Activated naive CD8-positive, alpha-beta T cell (primary cell): ENCODE data around the gene AP2S1.
"Not testable (repeated sequence)": the region's sequence is repeated elsewhere in the genome, so short reads cannot be mapped to it uniquely, and the experiment has no call there.

Source experiments
- H3K27ac Mint-ChIP-seq: one replicate; pipeline ENCODE4 v1.8.0; 2021; ENCODE audit warnings: mixed read lengths
- H3K27me3 Mint-ChIP-seq: one replicate; pipeline ENCODE4 v1.8.0; 2021; ENCODE audit warnings: mixed read lengths
- H3K36me3 Mint-ChIP-seq: one replicate; pipeline ENCODE4 v1.8.0; 2021; ENCODE audit warnings: mixed read lengths
- H3K4me1 Mint-ChIP-seq: one replicate; pipeline ENCODE4 v1.8.0; 2021; ENCODE audit warnings: low read depth, mixed read lengths
- H3K4me3 Mint-ChIP-seq: one replicate; pipeline ENCODE4 v1.8.0; 2021; ENCODE audit warnings: mild to moderate bottlenecking, mixed read lengths
- H3K9me3 Mint-ChIP-seq: one replicate; pipeline ENCODE4 v1.8.0; 2021; ENCODE audit warnings: low read depth, mixed read lengths

AP2S1 gene

DNA sequence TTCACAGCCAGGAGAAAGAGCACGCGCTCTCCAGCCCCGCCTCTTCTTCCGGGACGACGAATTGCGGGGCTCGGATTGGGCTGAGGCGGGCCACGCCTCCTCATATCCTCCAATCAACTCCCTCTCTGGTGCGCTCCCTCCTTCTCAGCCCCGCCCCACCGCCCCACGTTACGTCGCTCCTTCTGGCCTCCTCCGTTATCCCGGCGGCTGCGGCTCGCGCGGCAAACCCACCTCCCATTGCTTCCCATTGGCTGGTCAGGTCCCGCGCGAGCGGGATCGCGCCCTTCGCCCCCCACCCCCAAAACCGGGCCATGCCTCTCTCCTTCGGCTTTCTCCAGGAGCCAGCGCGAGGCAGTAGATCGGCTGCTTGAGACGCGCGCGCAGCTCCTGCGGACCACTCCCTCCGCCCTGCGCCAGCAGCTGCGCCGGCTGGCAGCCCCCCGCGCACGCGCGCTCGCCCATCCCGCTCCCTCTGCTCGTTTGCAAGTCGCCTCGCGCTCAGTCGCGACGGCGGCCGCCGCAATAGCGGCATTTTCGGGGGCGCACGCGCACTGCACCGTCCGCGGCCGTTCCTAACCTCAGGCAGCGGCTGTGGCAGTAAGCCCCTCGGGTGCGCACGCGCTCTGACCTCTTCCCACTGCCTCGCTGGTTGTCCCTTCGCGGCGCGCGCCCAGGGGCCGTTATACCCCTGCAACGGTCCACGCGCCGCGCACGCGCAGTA, 9.6 kb upstream of the AP2S1 start:
- Mint-ChIP-seq H3K27me3 (no peaks in the 10 kb centered on the region), H3K27ac (peak overlapping the region; percentile 95), H3K4me3 (peak overlapping the region; percentile 85), H3K36me3 (peaks cover 2% of the 10 kb centered on the region), H3K4me1 (peaks cover 16% of the 10 kb centered on the region), H3K9me3 (peaks cover 3% of the 10 kb centered on the region)

DNA sequence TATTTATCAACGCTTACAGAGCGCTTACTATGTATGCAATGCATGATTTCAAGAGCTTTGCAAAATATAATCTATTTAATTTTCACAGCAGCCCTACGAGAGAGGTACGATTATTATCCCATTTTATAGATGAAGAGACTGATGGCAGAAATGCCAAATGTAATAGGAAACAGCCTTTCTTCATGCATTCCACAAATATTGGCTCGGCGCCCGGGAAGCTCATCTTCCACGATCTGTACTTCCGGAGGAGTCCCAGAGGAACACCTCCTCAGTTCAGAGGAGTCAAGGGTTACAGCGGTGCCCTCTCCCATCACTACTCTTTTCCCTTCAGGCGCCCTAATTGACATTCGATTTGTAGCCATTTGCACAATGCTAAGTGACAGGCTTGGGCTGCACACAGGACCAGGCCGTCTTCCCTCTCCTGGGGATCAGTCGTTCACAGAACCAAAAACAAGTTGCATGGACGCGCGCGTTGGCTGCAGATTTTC, 9.0 kb upstream of the AP2S1 start:
- Mint-ChIP-seq H3K27me3 (no peaks in the 10 kb centered on the region), H3K4me1 (peaks cover 16% of the 10 kb centered on the region), H3K9me3 (peaks cover 3% of the 10 kb centered on the region), H3K36me3 (peaks cover 2% of the 10 kb centered on the region), H3K27ac (peak overlapping the region; percentile 95), H3K4me3 (peak overlapping the region; percentile 85)

DNA sequence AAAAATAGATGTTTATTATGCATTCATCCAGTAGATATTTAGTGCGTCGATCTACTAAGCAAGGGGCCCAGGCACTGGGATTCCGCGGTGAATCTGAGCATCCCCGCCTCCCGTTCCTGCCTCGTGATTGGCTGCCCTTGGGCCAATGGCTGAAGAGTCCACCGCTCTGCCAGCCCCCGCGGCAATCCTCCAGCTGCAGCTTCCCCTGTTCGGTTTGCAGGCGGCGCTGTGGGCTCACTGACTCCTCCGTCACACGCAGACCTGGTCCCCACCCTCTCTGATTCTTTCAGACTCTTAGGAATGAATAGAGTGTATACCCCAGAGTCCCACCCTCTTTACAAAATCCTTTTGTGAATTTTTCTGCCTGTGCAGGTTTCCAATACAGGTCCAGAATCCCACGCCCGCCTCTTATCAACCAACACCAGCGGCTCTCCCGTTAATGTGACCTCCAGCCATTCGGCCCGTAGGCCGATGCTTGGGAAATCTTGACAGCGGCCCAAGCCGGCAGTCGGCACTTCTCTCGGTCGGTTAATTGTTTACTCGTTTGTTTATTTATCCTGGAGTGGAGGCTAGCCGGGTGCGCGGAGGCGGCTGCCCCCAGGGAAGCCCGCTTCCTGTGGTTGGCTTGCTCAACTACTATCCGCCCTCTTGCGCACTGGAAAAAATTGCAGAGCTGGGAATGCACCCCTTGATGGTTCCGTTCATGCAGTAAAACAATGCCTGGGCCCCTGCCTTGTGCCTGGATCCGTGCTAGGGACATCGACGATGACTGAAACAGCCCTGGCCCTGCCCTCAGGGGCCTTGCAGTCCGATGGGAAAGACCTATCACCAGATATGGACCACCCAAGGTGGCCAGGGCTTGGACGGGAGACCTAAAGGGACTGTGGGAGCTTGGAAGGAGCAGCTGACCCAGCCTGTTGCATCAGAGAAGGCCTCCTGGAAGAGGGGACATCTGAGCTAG, 5.7 kb upstream of the AP2S1 start:
- Mint-ChIP-seq H3K27me3 (no peaks in the 10 kb centered on the region), H3K4me3 (peak overlapping the region; percentile 79), H3K9me3 (peaks cover 3% of the 10 kb centered on the region), H3K27ac (peak overlapping the region; percentile 71), H3K4me1 (peaks cover 19% of the 10 kb centered on the region), H3K36me3 (peaks cover 2% of the 10 kb centered on the region)

DNA sequence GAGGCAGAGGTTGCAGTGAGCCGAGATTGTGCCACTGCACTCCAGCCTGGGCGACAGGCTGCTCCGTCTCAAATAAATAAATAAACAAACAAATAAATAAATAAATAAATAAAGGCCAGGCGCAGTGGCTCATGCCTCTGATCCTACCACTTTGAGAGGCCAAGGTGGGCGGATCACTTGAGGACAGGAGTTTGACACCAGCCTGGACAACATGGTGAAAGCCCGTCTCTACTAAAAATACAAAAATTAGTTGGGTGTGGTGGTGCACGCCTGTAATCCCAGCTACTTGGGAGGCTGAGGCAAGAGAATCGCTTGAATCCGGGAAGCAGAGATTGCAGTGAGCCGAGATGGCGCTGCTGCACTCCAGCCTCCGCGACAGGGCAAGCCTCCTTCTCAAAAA, 4.1 kb upstream of the AP2S1 start:
- not testable (repeated sequence) for H3K36me3 Mint-ChIP-seq, H3K27me3 Mint-ChIP-seq, H3K27ac Mint-ChIP-seq, H3K9me3 Mint-ChIP-seq, H3K4me3 Mint-ChIP-seq
- H3K4me1 Mint-ChIP-seq = peaks cover 26% of the 10 kb centered on the region

DNA sequence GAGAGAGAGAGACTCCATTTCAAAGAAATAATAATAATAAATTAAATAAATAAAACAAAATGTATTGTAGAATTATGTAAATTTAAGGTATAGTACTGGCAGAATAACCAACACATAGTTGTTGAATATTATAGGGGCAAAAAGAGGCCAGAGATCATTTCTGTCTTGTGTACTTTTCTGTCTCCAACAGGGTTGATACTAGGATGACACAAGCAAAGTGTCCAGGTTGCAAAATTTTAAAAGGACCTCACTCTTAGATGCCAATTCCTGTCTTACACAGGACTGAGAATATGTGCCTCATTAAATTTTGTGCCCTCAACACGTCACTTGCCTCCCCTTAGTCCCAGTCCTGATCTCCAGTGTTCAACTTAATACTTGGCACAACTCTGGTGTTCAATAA, 2.2 kb upstream of the AP2S1 start:
- Mint-ChIP-seq H3K9me3 (no peaks in the 10 kb centered on the region), H3K4me3 (no peak overlapping the region), H3K27ac (no peak overlapping the region), H3K4me1 (peaks cover 32% of the 10 kb centered on the region), H3K27me3 (no peaks in the 10 kb centered on the region), H3K36me3 (peaks cover under 1% of the 10 kb centered on the region)

DNA sequence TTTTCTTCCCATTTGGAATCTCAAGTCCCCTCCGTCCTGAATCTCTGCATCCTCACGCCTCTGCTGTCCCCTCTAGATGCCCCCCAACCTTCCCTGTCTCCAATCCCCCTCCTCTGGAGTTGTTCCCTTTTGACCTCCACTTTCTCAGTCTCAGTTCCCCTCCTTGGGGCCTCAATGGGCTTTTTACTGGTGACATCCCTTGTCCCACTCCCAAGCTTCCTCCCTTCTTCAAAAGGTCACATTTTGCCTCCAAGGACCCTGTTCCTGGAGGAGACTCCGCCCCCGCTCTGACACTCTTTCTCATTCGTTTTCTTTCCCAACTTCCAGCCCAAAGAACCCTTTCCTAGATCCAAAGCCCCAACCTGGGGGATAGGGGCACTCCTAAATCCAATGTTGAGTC, 1.0 kb downstream of the AP2S1 start:
- Mint-ChIP-seq H3K4me3 (peak overlapping the region; percentile 98), H3K27ac (no peak overlapping the region), H3K36me3 (peaks cover 4% of the 10 kb centered on the region), H3K4me1 (peaks cover 20% of the 10 kb centered on the region), H3K9me3 (no peaks in the 10 kb centered on the region), H3K27me3 (no peaks in the 10 kb centered on the region)

DNA sequence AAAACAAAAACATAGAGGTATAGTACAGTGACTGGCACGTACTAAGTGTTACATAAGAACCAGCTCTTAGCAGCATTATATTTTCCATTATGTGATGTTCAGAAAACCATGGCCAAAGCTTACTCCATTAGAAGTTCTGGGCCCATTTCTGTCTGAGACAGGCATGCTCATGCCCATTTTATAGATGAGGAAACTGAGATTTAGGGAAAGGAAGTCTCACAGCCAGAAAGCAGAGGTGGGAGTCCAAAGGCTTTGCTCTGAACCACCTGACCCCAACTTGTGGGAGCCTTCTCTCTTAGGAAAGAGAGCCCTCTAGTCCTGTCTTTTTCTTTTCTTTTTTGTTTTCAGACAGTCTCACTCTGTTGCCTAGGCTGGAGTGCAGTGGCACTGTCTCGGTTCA, 2.3 kb downstream of the AP2S1 start:
- H3K4me1 Mint-ChIP-seq = peaks cover 18% of the 10 kb centered on the region
- no peaks in the 10 kb centered on the region for H3K9me3 Mint-ChIP-seq
- H3K27me3 Mint-ChIP-seq = no peaks in the 10 kb centered on the region
- peaks cover 4% of the 10 kb centered on the region for H3K36me3 Mint-ChIP-seq
- H3K4me3 Mint-ChIP-seq = no peak overlapping the region
- H3K27ac Mint-ChIP-seq = no peak overlapping the region

DNA sequence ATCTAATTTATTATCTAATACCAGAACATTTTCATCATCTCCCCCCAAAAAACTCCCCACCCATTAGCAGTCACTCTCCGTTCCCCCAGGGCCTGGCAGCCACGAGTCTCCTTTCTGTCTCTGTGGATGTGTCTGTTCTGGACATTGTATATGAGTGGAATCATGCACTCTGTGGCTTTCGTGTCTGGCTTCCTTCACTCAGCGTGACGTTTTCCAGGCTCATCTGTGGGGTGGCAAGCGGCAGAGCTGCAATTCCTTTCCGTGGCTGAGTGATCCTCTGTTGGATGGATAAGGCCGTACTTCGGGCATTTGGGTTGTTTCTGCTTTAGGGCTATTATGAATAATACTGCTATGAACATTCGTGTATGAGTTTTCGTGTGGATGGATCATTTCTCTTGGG, 3.1 kb downstream of the AP2S1 start:
- peaks cover 18% of the 10 kb centered on the region for H3K4me1 Mint-ChIP-seq
- H3K36me3 Mint-ChIP-seq = peaks cover 7% of the 10 kb centered on the region
- H3K4me3 Mint-ChIP-seq = no peak overlapping the region
- no peaks in the 10 kb centered on the region for H3K9me3 Mint-ChIP-seq
- H3K27ac Mint-ChIP-seq = peak overlapping the region; percentile 35
- H3K27me3 Mint-ChIP-seq = no peaks in the 10 kb centered on the region

DNA sequence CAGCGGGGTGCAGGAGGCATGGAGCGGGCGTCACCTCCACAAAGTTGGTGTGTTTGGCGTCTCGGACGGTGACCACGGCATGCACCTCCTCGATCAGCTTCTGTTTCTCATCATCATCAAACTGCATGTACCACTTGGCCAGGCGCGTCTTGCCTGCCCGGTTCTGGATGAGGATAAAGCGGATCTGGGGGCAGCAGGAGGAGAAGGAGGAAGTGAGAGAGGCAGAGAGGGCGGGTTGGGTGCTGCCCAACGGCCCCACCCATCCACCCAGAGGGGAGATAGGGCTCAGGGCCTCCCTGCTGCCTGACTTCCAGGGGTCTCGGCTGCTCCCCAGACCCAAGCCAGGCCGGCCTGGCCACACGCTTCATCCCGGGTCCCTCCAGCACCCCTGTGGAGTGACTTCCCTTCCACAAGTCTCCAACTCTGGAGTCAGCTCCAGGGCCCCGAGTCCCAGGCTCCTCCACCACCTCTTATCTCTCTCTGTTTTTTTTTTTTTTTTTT, 4.6 kb downstream of the AP2S1 start:
- Mint-ChIP-seq H3K27ac (no peak overlapping the region), H3K9me3 (no peaks in the 10 kb centered on the region), H3K27me3 (no peaks in the 10 kb centered on the region), H3K36me3 (peaks cover 7% of the 10 kb centered on the region), H3K4me1 (peaks cover 18% of the 10 kb centered on the region), H3K4me3 (no peak overlapping the region)

DNA sequence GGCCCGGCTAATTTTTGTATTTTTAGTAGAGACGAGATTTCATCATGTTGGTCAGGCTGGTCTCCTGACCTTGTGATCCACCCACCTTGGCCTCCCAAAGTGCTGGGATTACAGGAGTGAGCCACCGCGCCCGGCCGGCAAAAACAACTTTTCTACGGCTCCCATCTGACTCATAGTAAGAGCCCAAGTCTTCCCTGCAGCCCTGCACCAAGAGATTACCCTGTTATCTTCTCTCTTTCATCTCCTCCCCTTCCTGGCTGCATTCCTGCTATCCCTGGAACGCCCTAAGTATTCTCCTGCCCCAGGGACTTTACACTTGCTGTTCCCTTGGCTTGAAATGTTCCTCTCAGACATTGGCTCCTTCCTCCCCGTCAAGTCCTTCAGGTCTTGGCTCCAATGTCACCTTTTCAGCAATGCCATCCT, 6.6 kb downstream of the AP2S1 start:
- Mint-ChIP-seq H3K27ac (no peak overlapping the region), H3K36me3 (peaks cover 7% of the 10 kb centered on the region), H3K27me3 (no peaks in the 10 kb centered on the region), H3K9me3 (no peaks in the 10 kb centered on the region), H3K4me1 (peaks cover under 1% of the 10 kb centered on the region), H3K4me3 (no peak overlapping the region)

DNA sequence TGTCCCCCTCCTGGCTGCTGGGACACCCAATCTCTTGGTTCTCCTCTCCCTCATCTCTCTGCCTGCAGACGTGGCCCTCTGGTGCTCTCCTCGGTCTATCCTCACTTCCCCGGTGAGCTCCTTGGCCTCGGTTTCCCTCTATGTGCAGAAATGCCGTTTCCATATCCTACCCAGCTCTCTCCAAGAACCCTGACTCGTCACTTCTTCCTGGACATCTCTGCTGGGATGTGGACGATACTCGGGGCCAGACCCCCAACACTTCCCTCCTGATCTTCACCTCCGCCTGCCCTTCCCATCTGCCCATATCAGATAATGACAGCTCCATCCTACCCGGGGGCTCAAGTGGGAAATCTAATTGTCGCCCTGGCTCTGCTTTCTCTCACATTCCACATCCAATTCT, 7.9 kb downstream of the AP2S1 start:
- H3K36me3 Mint-ChIP-seq = peaks cover 6% of the 10 kb centered on the region
- no peaks in the 10 kb centered on the region for H3K4me1 Mint-ChIP-seq
- H3K9me3 Mint-ChIP-seq = no peaks in the 10 kb centered on the region
- no peaks in the 10 kb centered on the region for H3K27me3 Mint-ChIP-seq
- H3K27ac Mint-ChIP-seq = no peak overlapping the region
- no peak overlapping the region for H3K4me3 Mint-ChIP-seq

DNA sequence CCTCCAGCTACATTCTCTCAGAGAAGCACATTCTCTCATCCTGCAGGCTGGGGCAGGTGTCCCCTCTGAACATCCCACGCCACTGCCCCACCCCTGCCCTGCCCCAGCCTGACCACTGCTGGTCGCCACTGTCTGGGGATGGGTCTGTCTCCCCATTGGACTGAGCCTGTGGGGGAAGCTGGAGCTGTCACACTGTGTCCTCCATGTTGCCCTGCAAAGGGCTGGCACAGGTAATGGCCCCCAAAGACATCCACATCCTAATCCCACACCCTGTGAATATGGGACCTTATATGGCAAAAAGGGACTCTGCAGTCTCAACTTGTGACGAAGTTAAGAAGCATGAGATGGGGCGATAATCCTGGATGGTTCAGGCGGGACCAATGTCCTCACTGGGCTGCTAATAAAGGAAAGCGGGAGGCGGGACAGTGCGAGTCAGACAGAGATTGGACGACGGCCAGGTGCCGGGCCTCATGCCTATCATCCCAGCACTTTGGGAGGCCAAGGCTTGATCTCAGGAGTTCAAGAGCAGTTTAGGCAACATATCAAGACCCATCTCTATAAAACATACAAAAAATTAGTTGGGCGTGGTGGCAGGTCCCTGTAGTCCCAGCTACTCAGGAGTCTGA, 9.1 kb downstream of the AP2S1 start:
- H3K36me3 Mint-ChIP-seq = peaks cover 3% of the 10 kb centered on the region
- H3K4me1 Mint-ChIP-seq = no peaks in the 10 kb centered on the region
- H3K9me3 Mint-ChIP-seq = no peaks in the 10 kb centered on the region
- H3K27me3 Mint-ChIP-seq = no peaks in the 10 kb centered on the region
- no peak overlapping the region for H3K4me3 Mint-ChIP-seq
- no peak overlapping the region for H3K27ac Mint-ChIP-seq

DNA sequence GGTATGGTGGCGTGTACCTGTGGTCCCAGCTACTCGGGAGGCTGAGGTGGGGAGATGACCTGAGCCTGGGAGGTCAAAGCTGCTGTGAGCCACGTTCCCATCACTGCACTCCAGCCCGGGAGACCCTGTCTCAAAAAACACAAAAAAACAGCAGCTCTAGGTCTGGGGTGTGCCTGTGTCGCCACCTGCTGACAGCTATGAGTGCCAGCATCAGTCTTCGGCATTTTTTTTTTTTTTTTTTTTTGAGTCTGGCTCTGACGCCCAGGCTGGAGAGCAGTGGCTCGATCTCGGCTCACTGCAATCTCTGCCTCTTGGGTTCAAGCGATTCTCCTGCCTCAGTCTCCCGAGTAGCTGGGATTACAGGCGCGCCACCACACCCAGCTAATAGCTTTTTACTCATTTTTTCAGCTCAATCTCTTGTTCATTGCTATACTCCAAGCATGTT, 10.1 kb downstream of the AP2S1 start:
- Mint-ChIP-seq H3K4me1 (no peaks in the 10 kb centered on the region), H3K27me3 (no peaks in the 10 kb centered on the region), H3K27ac (no peak overlapping the region), H3K9me3 (no peaks in the 10 kb centered on the region), H3K36me3 (peaks cover 3% of the 10 kb centered on the region), H3K4me3 (no peak overlapping the region)

DNA sequence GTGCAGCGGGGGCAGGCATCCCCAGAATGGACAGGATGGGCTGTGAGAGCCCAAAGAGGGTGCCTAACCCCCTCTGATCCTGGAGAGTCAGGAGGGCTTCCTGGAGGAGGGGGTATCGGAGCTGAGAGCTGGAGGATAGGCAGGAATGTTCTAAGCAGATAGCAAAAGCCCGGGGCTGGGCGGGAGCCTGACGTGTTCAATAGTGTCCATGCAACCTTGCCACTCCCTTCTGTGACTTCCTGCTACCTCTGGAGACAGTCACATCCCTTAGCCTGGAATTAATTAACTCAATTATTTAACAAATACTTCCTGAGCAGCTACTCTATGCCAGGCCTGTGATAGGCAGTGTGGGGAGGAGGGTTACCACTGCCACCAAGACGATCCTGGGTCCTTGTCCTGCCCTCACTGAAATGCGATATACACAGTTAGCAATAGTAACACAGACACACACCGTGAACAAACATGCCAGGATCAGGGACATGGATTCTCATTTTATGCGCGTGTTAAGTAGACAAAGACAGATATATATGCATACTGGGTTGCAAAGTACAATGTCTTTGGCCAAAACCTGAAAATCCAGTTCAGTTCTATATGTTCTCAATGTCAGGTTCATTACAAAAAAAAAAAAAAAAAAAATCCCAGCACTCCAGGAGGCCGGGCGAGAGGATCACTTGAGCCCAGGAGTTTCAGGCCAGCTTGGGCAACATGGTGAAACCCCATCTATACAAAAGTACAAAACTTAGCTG, 10.7 kb downstream of the AP2S1 start:
- Mint-ChIP-seq H3K36me3 (peaks cover 3% of the 10 kb centered on the region), H3K27me3 (no peaks in the 10 kb centered on the region), H3K4me1 (no peaks in the 10 kb centered on the region), H3K9me3 (no peaks in the 10 kb centered on the region), H3K27ac (no peak overlapping the region), H3K4me3 (no peak overlapping the region)
